DMS53 (cell line): ENCODE data around the gene SLC35A4.

ENCODE experiments used
- DNase-seq: peaks from one replicate; lab custom pipeline; 2025; lab: John Stamatoyannopoulos, UW

Gene SLC35A4, protein sequence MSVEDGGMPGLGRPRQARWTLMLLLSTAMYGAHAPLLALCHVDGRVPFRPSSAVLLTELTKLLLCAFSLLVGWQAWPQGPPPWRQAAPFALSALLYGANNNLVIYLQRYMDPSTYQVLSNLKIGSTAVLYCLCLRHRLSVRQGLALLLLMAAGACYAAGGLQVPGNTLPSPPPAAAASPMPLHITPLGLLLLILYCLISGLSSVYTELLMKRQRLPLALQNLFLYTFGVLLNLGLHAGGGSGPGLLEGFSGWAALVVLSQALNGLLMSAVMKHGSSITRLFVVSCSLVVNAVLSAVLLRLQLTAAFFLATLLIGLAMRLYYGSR

DNA sequence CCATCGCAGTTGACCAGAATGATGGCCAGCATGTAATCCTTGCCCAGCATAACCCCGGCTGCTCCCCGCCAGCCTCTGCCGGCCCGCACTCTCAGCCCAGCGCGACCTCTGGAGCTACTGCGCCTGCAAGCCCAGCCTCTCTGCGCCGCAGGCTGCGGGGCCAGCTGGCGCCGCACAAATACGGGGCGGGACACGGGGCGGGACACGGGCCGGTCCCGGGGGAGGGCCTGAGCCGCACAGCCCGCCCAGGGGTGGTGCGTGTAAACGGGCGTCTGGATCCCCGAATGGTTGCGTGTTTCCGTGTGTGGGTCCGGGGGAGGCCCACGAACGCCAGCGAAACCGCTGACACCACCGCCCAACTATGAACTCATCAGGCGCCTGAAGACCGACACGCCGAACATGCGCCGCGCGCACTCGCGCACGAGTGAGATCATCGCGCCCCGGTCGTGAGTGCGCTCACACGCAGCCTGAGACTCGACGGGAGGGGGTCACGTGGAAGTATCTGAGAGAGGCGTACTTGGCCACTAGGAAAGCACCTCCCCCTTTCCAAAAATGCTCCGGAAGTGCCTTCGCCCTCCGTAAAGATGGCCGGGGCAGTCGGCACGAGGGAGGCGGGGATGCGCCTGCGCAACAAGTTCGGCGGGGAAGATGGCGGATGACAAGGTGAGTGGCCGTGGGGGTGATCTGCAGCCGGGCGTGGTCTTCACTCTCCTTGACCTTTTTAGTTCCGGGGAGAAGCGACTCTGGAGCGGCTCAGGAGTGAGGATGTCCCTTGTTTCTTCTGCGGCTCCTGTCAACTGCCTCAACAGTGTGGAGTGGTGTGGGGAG is at the start of gene SLC35A4, which contains the start of gene APBB3:
Gene SLC35A4, plus strand, starts transcription at position 633 of the 828 bp plus-strand sequence. CDS start 2,342 bp downstream, outside the sequence.
Gene APBB3, minus strand, starts transcription at position 403 of the 828 bp plus-strand sequence. Its CDS starts 353 bp downstream, at position 50.
- DNase-seq = peak; percentile 99

DNA sequence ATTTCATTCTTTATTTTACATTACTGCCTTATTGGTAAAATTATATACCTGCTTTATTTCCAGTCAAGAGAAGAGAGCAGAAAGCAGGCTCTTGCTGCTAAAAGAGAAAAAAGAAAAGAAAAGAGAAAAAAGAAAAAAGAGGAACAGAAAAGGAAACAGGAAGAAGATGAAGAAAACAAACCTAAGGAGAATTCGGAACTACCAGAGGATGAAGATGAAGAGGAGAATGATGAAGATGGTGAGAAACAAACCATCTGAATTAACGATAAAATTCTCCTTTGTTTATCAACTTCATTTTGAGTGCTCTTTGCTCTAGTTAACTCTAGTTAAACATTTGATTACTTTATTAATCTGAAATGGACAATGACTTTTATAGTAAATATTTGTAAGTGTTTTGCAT is 40.6 kb upstream of the SLC35A4 start:
- no peak for DNase-seq

DNA sequence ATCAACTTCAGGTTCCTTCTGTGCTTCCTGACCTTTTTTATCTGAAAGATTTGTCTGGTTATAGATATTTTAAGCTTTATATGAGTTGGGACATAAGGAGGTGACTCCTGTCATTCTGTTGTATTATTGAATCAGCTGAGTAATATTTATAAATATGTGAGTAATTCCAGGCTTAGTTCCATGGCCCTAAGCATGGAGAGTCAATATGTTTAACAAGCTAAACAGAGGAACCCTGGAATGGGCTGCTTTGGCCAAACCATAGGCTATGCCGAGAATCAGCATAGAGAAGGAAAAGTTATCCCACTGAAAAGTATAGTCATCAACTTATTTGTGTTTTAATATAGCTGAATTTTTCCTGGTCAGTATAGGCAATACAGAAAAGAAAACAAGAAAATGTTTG is 24.4 kb upstream of the SLC35A4 start:
- no peak for DNase-seq

DNA sequence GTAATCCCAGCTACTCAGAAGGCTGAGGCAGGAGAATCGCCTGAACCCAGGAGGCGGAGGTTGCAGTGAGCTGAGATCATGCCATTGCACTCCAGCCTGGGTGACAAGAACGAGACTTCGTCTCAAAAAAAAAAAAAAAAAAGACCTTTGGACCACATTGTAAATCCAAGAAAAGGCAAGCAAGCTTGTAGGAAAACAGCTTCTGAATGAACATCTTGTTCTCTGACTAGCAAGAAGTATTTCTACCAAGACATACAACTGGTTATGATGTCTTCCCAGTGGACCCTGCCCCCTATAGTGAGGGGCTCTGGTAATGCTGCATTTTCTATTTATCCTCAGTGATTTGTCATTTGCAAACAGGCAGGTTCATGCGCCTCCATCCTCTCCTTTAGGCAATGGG is 21.7 kb upstream of the SLC35A4 start:
- no peak for DNase-seq

DNA sequence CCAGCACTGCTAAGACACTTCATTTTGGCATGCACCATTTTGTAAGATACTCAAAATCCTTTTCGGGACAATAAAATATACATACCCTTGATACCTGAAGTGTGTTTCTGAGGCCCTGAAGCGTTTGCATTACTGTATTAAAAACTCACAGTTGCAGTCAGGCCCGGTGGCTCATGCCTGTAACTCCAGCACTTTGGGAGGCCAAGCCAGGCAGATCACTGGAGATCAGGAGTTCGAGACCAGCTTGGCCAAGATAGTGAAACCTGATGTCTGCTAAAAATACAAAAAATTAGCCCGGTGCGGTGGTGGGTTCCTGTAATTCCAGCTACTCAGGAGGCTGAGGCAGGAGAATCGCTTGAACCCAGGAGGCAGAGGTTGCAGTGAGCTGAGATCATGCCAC is 19.6 kb upstream of the SLC35A4 start:
- DNase-seq = no peak

DNA sequence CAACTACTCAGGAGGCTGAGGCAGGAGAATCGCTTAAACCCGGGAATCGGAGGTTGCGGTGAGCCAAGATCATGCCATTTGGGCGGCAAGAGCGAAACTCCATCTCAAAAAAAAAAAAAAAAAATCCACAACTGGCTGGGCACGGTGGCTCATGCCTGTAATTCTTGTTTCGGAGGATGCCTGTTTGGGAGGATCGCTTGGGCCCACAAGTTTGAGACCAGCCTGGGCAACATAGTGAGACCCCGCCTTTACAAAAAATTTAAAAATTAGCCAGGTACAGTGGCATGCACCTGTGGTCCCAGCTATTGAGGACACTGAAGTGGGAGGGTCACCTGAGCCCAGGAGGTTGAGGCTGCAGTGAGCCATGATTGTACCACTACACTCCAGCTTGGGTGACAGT is 19.0 kb upstream of the SLC35A4 start:
- DNase-seq = no peak

DNA sequence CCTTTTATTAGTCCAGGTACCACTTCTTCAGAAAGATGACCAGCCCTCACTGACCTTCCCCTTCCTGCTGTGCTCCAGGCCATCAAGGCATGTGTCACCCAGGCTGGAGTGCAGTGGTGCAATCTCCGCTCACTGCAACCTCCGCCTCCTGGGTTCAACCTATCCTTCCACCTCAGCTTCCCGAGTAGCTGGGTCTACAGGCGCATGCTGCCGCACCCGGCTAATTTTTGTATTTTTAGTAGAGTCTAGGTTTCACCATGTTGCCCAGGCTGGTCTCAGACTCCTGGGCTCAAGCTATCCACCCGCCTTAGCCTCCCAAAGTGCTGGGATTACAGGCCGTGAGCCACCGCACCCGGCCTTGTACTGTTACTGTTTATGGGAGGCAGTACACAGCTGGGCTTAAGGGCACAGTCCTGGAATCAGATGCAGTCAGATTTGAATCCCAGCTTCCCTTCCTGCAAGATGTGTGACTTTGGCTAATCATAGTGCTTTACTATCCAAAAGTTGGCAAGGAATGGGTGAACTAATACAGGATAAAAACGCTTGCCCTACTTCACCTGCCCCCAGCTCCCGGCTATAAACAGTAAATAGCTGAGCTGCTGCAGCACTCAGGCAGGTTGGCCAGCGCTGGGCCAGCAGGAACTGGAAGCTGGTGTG is 17.6 kb upstream of the SLC35A4 start:
- peak; percentile 60 for DNase-seq

DNA sequence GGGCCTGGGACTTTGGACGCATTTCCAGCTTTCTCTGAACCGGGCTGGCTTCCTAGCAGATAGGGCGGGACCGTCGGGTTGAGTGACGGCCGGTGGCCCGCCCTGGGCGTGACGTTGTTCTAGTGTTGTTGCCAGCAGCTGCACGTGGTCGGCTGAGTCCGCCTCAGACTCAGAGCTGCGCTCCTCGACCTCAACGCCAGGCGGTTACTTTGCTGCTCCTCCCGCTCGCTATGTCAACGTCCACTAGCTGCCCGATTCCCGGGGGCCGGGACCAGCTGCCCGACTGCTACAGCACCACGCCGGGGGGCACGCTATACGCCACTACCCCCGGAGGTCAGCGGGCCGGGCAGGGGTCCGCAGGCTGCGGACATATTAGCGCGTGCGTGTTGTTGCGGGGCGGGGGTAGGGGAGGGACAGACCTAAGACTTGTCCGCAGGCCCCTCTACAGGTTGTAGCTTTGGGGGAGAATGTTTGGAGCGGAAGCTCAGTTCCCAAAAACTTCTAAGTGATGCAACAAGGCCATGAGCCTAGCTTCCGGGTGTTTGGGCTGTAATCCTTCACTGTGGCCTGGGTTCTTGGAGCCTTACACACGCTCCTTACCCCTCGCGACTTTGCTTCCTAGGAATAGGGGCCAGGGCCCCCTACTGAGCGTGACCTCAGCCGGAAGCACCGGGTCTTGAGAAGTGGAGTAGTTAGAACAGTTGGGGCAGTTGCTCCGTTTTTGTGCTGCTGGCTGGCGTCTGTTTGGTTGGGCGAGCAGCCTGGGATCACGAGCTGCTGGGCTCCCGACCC is 16.9 kb upstream of the SLC35A4 start, which contains the start of gene EIF4EBP3:
Gene EIF4EBP3, plus strand, starts transcription at position 155 of the 792 bp plus-strand sequence. Its CDS starts 76 bp downstream, at position 231.
- DNase-seq = peak; percentile 99

DNA sequence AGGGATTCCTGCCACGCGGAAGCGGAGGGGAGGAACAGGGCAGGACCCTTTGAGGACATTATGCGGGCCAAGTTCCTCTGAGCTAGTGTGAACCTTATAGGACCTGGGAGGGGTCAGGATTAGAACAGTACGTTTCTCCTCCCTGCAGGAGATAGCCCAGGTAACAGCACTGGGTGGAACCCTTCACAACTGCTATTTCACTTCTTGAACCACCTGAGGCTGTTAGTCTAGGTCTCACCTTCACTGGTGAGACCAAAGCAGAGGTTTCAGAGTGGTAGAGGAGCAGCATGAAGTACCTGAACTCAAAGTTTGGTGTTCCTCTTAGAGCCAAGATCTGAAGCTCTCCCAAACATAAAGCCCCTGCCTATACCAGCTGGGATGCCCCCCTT is 16.3 kb upstream of the SLC35A4 start:
- DNase-seq = no peak

DNA sequence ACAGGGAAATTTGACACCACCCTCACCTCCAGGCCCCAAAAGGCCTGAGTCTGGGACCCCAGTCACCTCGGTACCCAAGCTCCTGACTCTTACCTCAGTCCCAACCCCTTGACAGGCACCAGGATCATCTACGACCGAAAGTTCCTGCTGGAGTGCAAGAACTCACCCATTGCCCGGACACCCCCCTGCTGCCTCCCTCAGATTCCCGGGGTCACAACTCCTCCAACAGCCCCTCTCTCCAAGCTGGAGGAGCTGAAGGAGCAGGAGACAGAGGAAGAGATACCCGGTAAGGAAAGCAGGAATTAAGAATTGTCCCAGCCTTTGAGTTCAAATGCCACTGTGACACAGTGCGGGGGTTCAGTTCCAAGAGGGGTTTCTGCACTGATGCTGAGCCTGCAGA is 15.8 kb upstream of the SLC35A4 start:
- DNase-seq = no peak

DNA sequence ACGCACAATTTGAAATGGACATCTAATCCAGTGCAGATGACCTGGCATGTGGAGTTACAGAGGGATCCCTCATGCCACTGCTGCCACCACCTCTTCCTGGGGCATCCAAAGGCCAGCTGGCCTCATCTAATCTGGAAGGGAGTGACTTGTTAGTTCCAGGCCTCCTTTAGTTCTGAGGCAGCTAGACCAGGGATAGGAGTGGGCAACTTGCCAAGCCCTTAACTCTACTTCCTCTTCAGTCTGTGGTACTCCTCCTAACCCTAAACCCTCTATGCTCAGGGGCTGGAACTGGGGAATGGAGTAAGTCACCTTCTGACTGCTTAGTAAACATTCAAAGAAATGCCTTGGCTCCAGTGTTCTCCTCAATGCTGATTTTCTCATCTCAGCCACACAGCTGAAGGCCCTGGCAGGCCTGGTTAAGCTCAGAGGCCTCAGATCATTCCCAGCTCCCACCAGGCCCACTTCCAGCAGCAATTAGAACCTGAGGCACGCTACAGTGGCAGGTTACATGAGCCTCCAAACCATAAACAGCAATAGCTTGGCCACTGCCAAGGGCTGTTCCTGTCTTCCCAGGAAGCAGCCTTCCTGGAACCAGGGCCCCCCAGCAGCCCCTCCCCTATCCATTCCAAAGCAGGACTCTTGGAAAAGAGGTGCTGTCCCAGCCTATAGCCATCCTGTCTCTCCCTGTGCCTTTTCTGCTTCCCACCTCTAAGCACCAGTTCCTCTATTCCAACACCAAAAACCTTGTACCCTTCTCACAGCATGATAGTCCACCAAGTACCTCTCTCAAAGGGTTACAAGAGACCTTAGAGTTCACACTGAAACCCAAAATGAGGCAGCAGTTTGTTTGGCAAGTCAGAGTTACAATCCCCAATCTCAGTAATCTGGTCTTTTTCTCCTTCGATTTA is 15.1 kb upstream of the SLC35A4 start:
- DNase-seq = peak; percentile 69

DNA sequence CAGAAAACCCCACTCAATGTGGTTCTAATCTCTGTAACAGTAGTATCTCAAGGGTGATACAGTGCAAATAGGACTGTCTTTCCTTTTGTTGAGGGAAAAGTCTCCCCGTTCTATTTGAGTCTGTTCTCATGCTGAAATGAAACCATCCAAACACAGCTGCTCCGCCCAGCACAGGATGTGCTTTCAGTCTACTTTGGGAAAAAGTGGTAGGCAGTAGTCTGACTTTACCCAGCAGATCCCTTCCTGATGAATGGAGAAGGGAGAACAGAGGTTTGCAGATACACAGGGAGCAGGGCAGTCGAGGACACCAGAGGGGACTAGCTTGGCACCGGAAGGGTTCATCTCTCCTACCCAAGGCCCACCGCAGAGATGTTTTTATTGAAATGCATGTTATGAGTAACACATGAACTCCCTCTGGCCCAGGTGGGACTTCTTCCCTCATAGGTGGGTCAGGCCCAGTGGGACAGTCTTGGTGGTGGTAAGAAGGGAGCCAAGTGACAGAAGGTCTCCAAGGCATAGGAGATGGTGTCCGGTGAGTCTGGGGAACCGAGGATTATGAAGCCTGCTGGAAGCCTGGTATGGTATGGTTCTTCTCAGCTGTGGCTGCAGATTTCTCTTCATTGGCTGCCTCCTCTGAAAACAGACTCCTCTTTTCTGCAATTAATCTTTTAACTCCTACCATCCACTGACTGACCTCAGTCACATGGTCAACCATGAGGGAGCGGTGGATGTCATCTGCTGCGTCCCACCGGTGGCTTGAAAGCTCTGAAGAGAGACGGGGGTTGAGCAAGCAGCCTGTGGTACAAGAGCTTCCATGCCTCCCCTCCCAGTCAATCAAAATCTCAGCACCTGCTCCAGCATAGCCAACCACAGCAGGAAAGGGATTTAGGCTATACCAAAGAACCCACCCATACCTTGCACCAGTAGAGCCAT is 14.2 kb upstream of the SLC35A4 start:
- DNase-seq = no peak

DNA sequence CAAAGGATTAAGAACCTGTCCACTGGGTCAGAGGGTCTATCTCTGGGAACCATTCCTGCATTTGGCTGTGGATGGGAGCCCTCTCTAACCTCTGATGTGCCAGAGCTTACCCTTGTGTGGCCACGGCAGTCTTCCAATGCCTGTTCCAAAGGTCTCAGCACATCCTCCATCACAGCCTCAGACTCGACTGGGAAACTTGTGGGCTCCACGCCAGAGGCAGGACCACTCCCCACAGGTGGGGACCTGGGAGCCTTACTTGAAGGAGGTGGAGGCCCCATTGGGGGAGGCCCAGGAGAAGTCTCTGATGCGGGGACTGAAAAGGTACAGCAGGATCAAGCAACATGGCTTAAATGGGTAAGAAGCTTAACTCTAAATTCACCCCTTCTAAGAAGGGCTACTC is 12.8 kb upstream of the SLC35A4 start:
- no peak for DNase-seq

DNA sequence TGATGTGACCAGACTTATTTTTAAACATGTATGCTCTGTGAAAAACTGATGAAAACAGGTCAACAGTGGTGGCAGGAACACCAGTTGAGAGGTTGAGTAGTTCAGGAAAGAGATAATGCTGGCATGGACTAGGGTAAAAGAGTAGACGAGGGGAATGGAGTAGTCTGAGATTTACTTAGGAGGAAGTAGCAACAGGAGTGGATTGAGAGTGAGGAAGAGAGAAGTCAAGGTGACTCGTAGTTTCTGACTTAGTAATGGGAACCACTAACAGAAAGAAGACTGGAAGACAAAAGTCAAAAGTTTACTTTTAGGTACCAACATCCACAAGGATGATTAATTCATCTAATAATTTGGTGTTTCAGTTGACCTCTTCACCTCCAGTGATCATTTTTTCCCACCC is 11.0 kb upstream of the SLC35A4 start:
- DNase-seq = no peak

DNA sequence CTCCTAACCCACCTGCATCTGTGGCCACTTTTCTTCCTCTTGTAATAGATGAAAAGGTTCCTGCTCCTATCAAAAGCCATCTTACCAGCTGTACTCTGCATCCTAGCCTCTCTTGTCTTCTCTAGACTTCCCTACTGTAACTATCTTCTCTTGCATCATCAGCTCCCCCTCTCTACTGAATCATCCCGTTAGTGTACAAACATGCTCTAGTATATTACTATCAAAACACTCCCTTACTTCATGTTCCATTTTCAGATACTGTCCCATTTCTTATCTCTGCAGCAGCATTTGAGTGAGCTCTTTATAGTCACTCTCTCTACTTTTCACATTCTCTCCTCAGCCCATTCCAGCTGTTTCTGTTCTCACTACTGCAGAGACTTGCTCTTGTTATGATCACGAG is 10.2 kb upstream of the SLC35A4 start:
- no peak for DNase-seq

DNA sequence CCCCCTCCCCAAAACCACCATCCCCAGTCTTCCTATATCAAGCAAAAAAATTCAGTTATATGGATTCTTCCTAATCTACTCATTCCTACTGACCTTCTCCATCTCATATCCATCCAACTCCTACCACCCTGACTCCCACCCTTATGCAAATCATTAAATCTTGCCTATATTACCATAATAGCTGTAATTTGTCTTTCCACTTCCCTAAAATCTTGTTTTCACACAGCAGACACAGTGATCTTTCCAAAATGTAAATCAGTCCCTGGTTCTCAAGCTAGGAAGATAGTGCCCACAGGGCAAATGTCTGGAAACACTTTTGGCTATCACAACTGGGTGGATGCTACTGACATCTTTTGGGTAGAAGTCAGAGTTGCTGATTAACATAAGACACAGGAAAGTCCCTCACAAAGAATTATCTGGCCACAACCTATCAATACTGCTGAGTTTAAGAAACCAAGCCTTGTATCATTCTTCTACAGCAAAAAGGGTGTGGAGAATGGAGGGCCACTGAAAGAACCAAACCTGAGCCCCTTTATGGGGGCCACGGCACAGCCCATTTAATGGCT is 8.8 kb upstream of the SLC35A4 start:
- DNase-seq = no peak

DNA sequence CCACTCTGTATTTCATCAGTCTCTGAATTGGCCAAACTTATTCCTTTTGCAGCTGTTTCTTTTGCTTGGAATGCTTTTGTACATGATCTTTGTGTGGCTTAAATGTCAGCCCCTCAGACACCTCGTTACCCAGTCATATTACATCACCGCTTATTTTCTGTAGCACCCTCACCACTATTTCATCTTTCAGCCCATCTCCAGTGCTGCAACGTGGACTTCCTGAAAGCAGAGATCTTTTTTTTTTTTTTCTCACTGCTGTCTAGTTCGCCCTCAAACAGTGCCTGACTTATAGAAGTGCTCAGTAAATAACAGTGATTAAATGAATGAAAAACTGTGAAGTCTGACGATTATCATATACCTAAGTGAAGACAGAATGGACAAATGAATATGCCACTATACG is 8.2 kb upstream of the SLC35A4 start:
- peak; percentile 62 for DNase-seq

DNA sequence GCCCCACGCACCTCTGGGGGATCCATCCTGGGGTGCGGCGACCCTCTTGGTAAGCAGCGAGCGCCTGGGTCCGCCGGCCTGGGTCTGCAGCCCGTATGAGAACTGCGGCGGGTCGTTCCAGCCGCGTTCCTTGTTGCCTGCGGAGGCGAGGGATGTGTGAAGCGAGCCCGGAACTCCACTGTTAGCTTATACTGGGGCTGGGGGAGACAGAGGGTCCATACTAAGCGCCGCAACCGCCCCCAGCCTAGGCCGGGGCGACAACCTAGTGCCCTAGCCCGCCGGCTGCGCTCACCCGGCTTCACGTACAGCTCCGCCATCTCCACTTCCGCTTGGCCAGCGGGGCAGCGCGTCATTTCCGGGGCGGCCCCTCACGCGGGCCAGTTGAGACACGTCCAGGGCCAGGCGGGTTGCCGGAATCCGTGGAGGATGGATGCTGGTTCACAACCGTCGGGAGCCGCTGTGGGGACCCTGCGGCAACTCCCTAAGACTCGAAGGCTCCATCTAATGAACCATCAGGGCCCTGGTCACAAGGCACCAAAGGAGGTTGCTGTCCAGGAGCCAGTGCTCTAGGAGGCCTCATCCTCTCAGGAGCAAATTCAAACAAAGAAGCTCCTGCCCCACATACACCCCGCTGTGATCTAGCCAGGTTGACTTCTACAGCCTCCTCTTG is 7.4 kb upstream of the SLC35A4 start, which contains the start of gene SRA1:
Gene SRA1, minus strand, starts transcription at position 338 of the 670 bp plus-strand sequence. Its CDS starts 21 bp downstream, at position 317.
- peak; percentile 97 for DNase-seq
